Colonic mucosa (tissue), 4 donors: Measurements from ENCODE around the gene ZNF185. TPM values are rescaled to one million over a fixed set of nuclear protein-coding genes. Genes with fewer than 3 reads are reported as not detected.

Experiments used
- DNase-seq: peaks from one replicate; pipeline ENCODE4 v3.0.0-alpha.2; 2020
- H3K27ac ChIP-seq: fragments of 200-600 bp; one replicate; pipeline ENCODE4 v1.8.0; 2021
- H3K27me3 ChIP-seq: fragments of 200-600 bp; one replicate; pipeline ENCODE4 v1.8.0; 2021
- H3K36me3 ChIP-seq: fragments of 200-600 bp; one replicate; pipeline ENCODE4 v1.8.0; 2021
- H3K4me1 ChIP-seq: fragments of 200-600 bp; one replicate; pipeline ENCODE4 v1.8.0; 2021; ENCODE audit warnings: mild to moderate bottlenecking
- H3K4me3 ChIP-seq: fragments of 200-600 bp; one replicate; pipeline ENCODE4 v1.8.0; 2021
- H3K9ac ChIP-seq, 2 donors: one replicate each; pipeline ENCODE4 v1.7.0; 2013; ENCODE audit warnings: control low read depth in 2 of 2, low read depth in 2 of 2, low read length in 2 of 2
- H3K9me3 ChIP-seq: fragments of 200-600 bp; one replicate; pipeline ENCODE4 v1.8.0; 2021
- CTCF ChIP-seq: fragments of 200-600 bp; IDR thresholded peaks from one replicate; pipeline ENCODE4 v1.8.0; 2022; ENCODE audit warnings: antibody characterized with exemption, mild to moderate bottlenecking
- intact Hi-C: fragments of 100-400 bp; cut with DNase I; formaldehyde crosslinking; loops from one replicate; pipeline ENCODE4 v1.14.1; 2022
- total RNA-seq, 2 donors: library from RNA; stranded (reverse); fragmentation: NEBNext Ultra II Directional in 1 of 2; extraction: Animal tissue kit (Norgen Biotek cat#: 25700) in 1 of 2; gene quantifications; one replicate each; pipeline ENCODE4 v1.2.1, GENCODE V29; 2021
- donor health status: healthy.
- donor health status: DM: no; HTN: no; CAD: no.
- donor health status: DM: no; HTN: no; CAD: no.

The ZNF185 gene
- total RNA-seq, 2 donors from 2014 or later: 3.6 to 4.5 TPM

GRCh38 chrX:152936306-152936705 is 38.4 kb downstream of the ZNF185 start:
- Histone ChIP-seq H3K36me3 (no peaks in the 10 kb centered on the region), H3K9me3 (no peaks in the 10 kb centered on the region), H3K4me3 (no peak overlapping the region), H3K27me3 (no peaks in the 10 kb centered on the region), H3K4me1 (no peaks in the 10 kb centered on the region), H3K27ac (no peak overlapping the region), H3K9ac (no peak overlapping the region)
- DNase-seq: no peak
- TF ChIP-seq CTCF: no peak
- intact Hi-C loops: no loop called here

DNA sequence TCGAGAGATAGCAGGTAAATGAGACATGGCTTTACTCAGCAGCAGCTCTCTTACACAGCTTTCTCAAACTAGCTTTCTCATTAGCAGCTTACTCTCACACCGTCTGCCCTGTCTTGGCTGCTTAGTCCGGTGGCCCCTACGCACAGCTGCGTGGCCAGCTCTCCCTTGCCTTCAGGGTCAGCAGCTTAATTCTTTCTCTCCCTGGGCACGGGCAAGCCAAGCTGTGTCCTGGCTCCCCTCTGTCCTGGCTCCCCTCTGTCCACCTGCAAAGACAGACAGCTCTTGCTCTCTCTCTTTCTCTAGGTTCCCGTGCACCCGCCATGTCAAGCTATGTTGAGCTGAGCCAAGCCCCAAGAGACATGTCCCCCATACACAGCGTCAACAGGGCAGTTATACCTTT is 39.4 kb downstream of the ZNF185 start:
- no peak for DNase-seq
- Histone ChIP-seq H3K27me3 (no peaks in the 10 kb centered on the region), H3K4me1 (no peaks in the 10 kb centered on the region), H3K27ac (no peak overlapping the region), H3K4me3 (no peak overlapping the region), H3K9ac (no peak overlapping the region), H3K36me3 (no peaks in the 10 kb centered on the region), H3K9me3 (no peaks in the 10 kb centered on the region)
- TF ChIP-seq CTCF: no peak
- intact Hi-C loops: no loop called here

DNA sequence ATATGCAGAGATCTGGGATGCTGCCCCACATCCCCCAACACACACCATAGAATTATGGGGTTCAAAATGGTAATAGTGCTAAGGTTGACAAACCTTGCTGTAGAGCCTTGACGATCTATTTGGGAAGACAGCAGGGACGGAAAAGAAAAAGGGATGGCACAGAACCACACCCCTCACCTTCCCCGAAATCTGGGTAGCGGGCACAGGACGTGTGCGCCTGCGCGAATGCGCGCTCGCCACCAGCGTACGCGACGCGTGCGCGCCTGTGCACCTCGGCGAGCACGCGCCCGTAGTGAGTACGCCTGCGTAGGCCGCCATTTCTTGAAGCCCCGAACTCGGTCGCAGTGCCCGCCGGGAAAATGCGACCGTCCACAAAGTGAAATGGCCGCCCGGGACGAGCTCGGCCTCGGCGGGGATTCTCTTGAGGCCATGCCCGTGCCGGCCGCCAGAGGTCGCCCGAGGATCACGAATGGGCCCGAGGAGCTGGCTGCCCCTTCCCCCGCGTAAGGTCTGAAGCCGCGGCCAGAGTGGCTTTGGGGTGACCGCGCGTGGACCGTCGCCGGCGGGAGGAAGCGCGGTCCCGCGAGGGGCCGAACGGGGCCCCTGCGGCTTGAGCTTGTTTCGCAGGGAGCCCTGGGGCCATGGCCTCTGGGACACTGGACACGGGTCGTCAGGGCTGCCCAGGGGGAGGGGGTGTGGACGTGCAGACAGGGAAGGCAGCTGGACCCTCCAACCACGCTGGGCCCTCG is 43.6 kb downstream of the ZNF185 start:
- no peaks in the 10 kb centered on the region for H3K27me3 ChIP-seq
- H3K9me3 ChIP-seq: no peaks in the 10 kb centered on the region
- intact Hi-C loops: no loop called here
- no peaks in the 10 kb centered on the region for H3K36me3 ChIP-seq
- TF ChIP-seq CTCF: peak; percentile 73
- peak; percentile 90 for DNase-seq
- H3K4me3 ChIP-seq: peak overlapping the region; percentile 43
- H3K9ac ChIP-seq: peak overlapping the region; percentile 36 to 72
- no peaks in the 10 kb centered on the region for H3K4me1 ChIP-seq
- H3K27ac ChIP-seq: peak overlapping the region; percentile 6

- Histone ChIP-seq H3K9ac (peak overlapping the region in 1 of 2 donors; percentile 72), H3K27ac (no peak overlapping the region), H3K27me3 (no peaks in the 10 kb centered on the region), H3K4me1 (no peaks in the 10 kb centered on the region), H3K4me3 (peak overlapping the region; percentile 43), H3K36me3 (no peaks in the 10 kb centered on the region), H3K9me3 (no peaks in the 10 kb centered on the region)
- intact Hi-C loops: no loop called here
- no peak for TF ChIP-seq CTCF
- no peak for DNase-seq
These were observed 44.2 kb downstream of the ZNF185 start for GRCh38 chrX:152942077-152942442.

GRCh38 chrX:152943826-152944225 is 46.0 kb downstream of the ZNF185 start:
- no peaks in the 10 kb centered on the region for H3K36me3 ChIP-seq
- H3K27ac ChIP-seq: no peak overlapping the region
- H3K9me3 ChIP-seq: no peaks in the 10 kb centered on the region
- H3K4me1 ChIP-seq: no peaks in the 10 kb centered on the region
- H3K27me3 ChIP-seq: no peaks in the 10 kb centered on the region
- DNase-seq: no peak
- no peak overlapping the region for H3K9ac ChIP-seq
- no peak overlapping the region for H3K4me3 ChIP-seq
- intact Hi-C loops: no loop called here
- TF ChIP-seq CTCF: no peak
